GF-D8 (cell line): ENCODE measurements around the gene MAPK8IP2.
"Not testable (repeated sequence)": the region's sequence is repeated elsewhere in the genome, so short reads cannot be mapped to it uniquely, and the experiment has no call there.

Experiments
- DNase-seq: peaks from one replicate; lab custom pipeline; 2025; lab: John Stamatoyannopoulos, UW

The MAPK8IP2 gene

GRCh38 chr22:50635591-50635990 is 35.0 kb downstream of the MAPK8IP2 start:
- DNase-seq, result no peak

GRCh38 chr22:50640296-50640695 is 39.7 kb downstream of the MAPK8IP2 start:
- not testable (repeated sequence) for DNase-seq

DNA sequence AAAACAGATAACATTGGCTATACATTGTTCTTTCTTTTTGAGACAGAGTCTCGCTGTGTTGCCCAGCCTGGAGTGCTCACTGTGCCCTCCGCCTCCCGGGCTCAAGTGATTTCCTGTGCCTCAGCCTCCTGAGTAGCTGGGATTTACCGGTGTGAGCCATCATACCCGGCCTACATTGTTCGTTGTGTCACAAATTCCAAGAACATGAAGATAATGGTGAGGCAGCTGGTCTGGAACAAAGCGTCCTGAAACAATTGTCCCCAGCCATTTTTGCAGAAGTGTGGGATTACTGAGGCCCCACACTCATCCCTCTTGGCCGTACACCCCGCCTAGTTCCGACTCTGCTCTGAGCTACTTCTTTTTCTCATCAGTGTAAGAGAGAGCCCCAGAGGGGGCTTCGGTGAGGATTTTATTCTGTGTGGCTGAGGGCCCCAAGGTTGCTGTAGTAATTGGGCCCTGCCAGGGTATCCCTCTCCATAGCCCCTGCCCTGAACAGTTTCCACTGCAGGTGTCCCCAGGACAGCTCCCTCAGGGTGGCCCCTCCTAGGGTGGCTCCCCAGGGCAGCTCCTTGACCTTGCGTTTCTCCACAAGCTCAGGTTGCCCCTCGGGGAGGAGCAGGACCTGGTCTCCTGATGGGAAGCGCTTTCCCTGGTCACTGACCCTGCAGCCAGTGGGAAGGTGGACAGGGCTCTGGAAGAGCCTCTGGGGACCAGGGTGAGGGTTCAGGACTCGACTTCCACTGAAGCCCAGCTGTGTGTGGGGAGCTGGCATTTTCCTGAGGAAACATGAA is 40.5 kb downstream of the MAPK8IP2 start:
- no peak for DNase-seq

- no peak for DNase-seq
Observed at GRCh38 chr22:50641696-50642607, 41.4 kb downstream of the MAPK8IP2 start.

- not testable (repeated sequence) for DNase-seq
Observed at GRCh38 chr22:50643021-50643820, 42.6 kb downstream of the MAPK8IP2 start.

DNA sequence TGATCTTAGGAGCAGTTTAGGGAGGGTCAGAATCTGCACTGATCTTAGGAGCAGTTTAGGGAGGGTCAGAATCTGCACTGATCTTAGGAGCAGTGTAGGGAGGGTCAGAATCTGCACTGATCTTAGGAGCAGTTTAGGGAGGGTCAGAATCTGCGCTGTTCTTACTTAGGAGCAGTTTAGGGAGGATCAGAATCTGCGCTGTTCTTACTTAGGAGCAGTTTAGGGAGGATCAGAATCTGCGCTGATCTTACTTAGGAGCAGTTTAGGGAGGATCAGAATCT is 43.2 kb downstream of the MAPK8IP2 start:
- DNase-seq, result not testable (repeated sequence)

DNA sequence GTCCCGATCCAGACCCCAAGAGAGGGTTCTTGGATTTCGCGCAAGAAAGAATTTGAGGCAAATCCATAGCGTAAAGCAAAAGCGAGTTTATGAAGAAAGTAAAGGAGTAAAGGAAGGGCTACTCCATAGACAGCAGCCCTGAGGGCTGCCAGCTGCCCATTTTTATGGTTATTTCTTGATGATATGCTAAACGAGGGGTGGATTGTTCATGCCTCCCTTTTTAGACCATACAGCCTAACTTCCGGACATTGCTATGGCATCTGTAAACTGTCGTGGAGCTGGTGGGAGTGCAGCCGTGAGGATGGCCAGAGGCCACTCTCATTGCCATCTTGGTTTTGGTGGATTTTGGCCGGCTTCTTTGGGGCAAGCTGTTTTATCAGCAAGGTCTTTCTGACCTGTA is 52.7 kb downstream of the MAPK8IP2 start:
- no peak for DNase-seq

DNA sequence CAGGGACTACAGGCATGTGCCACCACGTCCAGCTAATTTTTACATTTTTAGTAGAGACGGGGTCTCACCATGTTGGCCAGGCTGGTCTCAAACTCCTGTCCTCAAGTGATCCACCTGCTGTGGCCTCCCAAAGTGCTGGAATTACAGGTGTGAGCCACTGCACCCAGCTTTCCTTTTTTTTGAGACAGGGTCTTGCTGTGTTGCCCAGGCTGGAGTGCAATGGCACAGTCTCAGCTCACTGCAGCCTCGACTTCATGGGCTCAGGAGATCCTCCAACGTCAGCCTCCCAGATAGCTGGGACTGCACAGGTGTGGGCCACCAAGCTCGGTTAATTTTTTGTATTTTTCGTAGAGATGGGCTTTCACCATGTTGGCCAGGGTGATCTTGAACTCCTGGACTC is 54.1 kb downstream of the MAPK8IP2 start:
- not testable (repeated sequence) for DNase-seq

DNA sequence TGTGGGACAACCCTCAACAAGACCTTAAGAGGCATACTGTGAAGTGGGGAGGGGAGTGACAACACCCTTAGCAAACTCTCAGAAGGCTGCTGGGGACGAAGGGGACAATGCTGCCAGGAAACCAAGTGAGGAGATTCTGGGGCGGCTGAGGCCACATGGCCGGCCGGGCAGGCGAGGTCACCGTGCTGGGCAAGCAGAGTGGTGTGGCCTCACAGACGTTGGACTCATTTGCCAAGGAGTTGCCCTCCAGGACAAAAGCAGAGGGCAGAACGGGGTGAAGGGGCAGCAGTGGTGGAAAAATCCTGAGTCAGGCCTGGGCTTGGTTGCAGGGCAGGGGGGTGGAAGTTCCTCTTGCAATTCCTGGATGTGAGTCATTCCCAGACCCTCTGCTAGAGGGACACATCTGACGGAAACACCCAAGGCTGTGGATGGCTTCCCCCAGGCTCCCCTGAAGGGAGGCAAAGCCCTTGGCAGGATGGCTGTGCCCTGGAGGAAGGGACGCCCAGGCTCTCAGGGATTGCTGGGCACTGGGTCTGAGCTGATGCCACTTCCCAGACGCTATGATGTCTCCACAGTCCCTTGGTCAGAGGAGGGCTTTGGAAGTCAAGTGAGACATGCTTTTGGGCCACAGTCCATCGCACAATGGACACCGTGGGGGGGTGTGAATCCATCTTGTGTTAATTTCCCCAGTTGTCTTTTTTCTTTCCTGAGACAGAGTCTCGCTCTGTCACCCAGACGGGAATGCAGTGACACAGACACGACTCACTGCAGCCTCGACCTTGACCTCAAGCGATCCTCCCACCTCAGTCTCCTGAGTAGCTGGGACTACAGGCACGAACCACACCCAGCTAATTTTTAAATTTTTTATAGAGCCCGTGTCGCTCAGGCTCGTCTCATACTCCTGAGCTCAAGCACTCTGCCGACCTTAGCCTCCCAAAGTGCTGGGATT is 55.8 kb downstream of the MAPK8IP2 start:
- DNase-seq, result no peak

- no peak for DNase-seq
Observed at GRCh38 chr22:50657925-50658324, 57.3 kb downstream of the MAPK8IP2 start.

GRCh38 chr22:50659711-50660110 is 59.1 kb downstream of the MAPK8IP2 start:
- DNase-seq, result not testable (repeated sequence)

DNA sequence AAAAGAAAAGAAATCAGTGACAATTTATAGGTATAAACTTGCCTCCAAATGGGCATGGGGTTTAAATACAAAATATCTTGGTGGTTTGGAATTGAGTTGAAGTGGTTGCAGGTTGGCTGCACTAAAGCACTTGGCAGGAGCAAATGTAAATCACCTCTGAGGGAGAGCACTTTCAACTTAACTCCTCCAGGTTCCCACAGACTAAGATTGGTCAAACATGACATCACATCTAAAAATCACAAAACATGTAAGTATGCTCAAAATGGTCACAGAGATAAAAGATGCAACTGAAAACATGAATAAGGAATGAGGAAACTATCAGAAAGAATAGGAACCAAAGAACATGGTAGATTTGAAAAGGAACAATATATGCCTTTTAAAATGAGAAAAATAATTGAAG is 59.7 kb downstream of the MAPK8IP2 start:
- DNase-seq, result no peak
